Measurements from ENCODE around the gene NFILZ.

DNA sequence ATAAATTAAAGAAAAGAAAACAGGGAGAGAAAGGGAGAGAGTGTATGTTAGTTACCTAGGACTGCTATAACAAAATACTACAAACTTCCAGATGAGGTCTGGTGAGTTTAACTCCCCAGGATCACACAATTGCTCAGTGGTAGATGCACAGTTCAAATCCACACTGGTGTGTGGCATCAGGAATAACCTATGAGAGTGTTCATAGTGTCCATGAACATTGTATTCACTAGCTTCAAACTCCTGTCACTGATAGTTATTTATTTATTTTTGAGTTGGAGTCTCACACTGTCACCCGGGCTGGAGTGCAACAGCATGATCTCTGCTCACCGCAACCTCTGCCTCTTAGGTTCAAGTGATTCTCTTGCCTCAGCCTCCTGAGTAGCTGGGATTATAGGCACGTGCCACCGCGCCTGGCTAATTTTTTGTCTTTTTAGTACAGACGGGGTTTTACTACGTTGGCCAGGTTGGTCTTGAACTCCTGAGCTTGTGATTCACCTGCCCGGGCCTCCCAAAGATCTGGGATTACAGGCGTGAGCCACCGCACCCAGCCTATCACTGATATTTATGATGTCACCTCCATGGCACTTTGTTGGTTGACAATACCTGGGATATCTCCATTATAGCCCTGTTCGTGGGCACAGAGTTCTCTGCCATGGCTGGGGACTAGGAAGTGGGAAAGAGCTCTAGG lies at the start of gene NFILZ:
- TF ChIP-seq, protein P1, sequence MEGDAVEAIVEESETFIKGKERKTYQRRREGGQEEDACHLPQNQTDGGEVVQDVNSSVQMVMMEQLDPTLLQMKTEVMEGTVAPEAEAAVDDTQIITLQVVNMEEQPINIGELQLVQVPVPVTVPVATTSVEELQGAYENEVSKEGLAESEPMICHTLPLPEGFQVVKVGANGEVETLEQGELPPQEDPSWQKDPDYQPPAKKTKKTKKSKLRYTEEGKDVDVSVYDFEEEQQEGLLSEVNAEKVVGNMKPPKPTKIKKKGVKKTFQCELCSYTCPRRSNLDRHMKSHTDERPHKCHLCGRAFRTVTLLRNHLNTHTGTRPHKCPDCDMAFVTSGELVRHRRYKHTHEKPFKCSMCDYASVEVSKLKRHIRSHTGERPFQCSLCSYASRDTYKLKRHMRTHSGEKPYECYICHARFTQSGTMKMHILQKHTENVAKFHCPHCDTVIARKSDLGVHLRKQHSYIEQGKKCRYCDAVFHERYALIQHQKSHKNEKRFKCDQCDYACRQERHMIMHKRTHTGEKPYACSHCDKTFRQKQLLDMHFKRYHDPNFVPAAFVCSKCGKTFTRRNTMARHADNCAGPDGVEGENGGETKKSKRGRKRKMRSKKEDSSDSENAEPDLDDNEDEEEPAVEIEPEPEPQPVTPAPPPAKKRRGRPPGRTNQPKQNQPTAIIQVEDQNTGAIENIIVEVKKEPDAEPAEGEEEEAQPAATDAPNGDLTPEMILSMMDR (IDR thresholded peaks at IDR 0.05; ENCODE audit: control extremely low read depth in 1 of 3, insufficient read depth in 1 of 3, low read depth in 1 of 3, low read length in 3 of 3): no peak
- TF ChIP-seq CHD2 (IDR thresholded peaks at IDR 0.05; ENCODE audit: low read length): no peak

Data from H1 (cell line).